GM13976 (cell line): ENCODE data around the gene CDC20.
"Not testable (repeated sequence)": the region's sequence is repeated elsewhere in the genome, so short reads cannot be mapped to it uniquely, and the experiment has no call there.

ENCODE experiments used
- DNase-seq: peaks from one replicate; pipeline ENCODE4 v3.0.0; 2012; ENCODE audit warnings: low spot score
- CTCF ChIP-seq: IDR thresholded peaks from 2 replicates; pipeline ENCODE4 v1.5.1; 2012; ENCODE audit warnings: borderline replicate concordance, mild to moderate bottlenecking; ENCODE audit not compliant: insufficient read depth; ENCODE audit errors: extremely low read depth, missing control alignments, control extremely low read depth
- in situ Hi-C: fragments of 300-500 bp; cut with MboI; formaldehyde crosslinking; loops from one replicate; pipeline ENCODE4 v1.12.0; 2022; ENCODE audit warnings: low sequenced_read_pairs, mixed read lengths, inconsistent platforms; ENCODE audit not compliant: unreplicated experiment

Gene CDC20

DNA sequence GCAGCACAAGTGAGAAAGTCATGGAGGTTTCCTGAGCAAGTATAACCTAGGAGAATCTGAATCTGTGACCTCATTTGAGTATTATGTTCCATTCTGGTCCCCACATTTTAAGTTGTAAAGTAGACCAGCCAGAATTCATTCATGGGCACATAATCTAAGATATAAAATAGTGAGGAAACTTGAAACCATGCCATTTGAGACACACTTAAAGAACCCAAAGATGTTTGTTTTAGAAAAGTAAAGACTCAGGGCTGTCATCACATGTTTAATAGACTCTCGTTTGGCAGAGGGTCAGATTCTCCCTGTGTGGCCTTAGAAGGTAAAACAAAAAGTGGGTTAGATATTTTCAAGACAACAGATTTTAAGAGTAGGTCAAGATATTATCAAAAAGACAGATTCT lies 37.3 kb downstream of the CDC20 start:
- in situ Hi-C loops = no loop called here
- no peak for DNase-seq
- TF ChIP-seq CTCF = no peak

- no peak for DNase-seq
- TF ChIP-seq CTCF = no peak
- in situ Hi-C loops = no loop called here
Observed at GRCh38 chr1:43398227-43398626, 39.4 kb downstream of the CDC20 start.

DNA sequence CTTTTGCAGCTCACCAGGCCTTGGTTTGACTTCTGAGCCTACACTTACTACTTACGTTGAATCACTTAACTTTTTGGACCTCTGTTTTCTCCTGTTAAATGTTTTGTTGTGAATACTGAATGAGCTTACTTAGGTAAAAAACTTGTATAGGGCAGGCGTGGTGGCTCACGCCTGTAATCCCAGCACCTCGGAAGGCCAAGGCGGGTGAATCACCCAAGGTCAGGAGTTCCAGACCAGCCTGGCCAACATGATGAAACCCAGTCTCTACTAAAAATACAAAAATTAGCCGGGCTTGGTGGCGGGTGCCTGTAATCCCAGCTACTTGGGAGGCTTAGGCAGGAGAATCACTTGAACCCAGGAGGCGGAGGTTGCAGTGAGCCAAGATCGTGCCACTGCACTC lies 41.7 kb downstream of the CDC20 start:
- DNase-seq, in situ Hi-C loops: not testable (repeated sequence)

DNA sequence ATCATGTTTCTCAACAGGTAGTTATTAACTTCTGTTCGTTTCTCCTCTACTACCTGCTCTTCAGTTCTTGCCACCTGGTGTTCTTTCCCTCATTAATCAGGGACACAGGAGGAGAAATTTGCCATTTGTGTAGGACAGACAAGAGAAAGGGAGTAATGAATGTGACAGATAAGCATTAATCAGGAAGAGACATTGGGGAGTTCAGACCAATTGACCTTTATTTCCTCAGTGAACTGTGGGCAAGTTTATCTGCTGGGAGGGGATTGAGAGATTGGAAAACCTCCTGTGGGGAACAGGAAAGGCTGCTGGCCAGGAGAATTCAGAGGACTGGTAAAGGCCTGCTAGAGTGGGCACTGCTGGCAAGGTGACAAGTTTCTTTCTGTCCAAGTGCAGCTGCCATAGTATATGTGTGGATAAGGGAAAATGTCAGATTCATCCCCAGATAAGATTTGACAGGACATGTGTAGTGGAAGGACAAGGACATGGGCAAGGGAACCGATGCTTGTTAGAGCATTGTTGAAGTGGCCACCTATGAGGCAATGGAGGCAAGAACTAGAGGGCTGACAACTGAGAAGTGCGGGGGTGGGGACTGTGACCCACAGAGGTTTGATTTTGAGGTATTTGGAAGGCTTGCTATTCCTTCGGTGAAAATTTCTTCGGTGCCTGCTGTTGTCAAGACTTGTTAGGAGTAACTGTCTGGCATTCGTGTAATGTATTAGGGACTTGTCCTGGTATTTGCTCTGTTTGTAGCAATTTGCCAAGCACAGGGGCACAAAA lies 43.5 kb downstream of the CDC20 start:
- no peak for DNase-seq
- TF ChIP-seq CTCF = no peak
- in situ Hi-C loops = no loop called here

DNA sequence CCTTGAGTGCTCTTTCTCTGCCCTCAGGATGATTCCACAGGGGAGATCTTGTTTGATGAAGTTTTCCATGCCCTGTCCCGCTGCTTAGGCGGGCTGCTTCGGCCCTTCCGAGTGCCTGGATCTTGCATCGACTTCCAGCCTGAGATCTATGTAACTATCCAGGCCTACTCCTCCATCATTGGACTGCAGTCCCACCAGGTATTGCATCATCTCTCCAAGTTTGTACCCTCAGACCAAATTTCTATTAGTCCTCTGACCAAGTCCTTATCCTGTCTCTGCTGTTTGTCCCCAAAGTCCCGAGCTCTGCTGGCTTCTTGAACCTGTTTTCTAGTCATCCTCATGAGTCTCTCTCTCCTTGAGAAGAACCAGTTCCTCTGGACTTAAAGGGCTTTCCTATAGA lies 45.6 kb downstream of the CDC20 start:
- in situ Hi-C loops = no loop called here
- no peak for TF ChIP-seq CTCF
- no peak for DNase-seq

GRCh38 chr1:43405219-43405875 lies 46.6 kb downstream of the CDC20 start:
- in situ Hi-C loops = no loop called here
- no peak for TF ChIP-seq CTCF
- DNase-seq = no peak

GRCh38 chr1:43405876-43406234 lies 47.1 kb downstream of the CDC20 start:
- TF ChIP-seq CTCF = no peak
- in situ Hi-C loops = no loop called here
- DNase-seq = no peak
